WTC11 (cell line): ENCODE results near the gene ZNF605. TPM values are rescaled to one million over a fixed set of nuclear protein-coding genes. Genes with fewer than 3 reads are reported as not detected.
A peak's percentile ranks its signal among the peaks of the same experiment; 100 is the strongest.

Source experiments
- ATAC-seq: fragments of 200-7000 bp; cut with Tn5 transposase; 2 replicates; pipeline ENCODE4 v1.10.0; 2021; ENCODE audit warnings: mild to moderate bottlenecking, moderate library complexity
- CTCF ChIA-PET: fragments of 300-600 bp; sonication (Branson Sonifier 250); formaldehyde crosslinking; loops from one replicate; lab custom pipeline; 2021; ENCODE audit warnings: antibody characterized with exemption; lab: Charles Lee
- POLR2A ChIA-PET: fragments of 350-600 bp; sonication (Branson Sonifier 250); formaldehyde crosslinking; loops from one replicate; lab custom pipeline; 2021; ENCODE audit warnings: antibody characterized with exemption; lab: Charles Lee
- DNase-seq: peaks from one replicate; pipeline ENCODE4 v3.0.0; 2021; ENCODE audit warnings: low spot score
- H3K27ac Mint-ChIP-seq: 2 replicates; pipeline ENCODE4 v1.8.0; 2021; ENCODE audit warnings: mixed read lengths
- H3K27me3 Mint-ChIP-seq: 2 replicates; pipeline ENCODE4 v1.8.0; 2021; ENCODE audit warnings: low read depth, mild to moderate bottlenecking, moderate library complexity, mixed read lengths
- H3K36me3 Mint-ChIP-seq: 2 replicates; pipeline ENCODE4 v1.8.0; 2021; ENCODE audit warnings: mixed read lengths
- H3K4me1 Mint-ChIP-seq: 2 replicates; pipeline ENCODE4 v1.8.0; 2022; ENCODE audit warnings: mixed read lengths
- H3K4me3 Mint-ChIP-seq: 2 replicates; pipeline ENCODE4 v1.8.0; 2021; ENCODE audit warnings: mild to moderate bottlenecking, moderate library complexity, mixed read lengths
- H3K9me3 Mint-ChIP-seq: 2 replicates; pipeline ENCODE4 v1.8.0; 2021; ENCODE audit warnings: mixed read lengths
- AFF4 ChIP-seq: sonication (generic); formaldehyde crosslinking; IDR thresholded peaks from 2 replicates; pipeline ENCODE4 v1.8.1; 2023; ENCODE audit warnings: mild to moderate bottlenecking, missing genetic modification reagents, borderline replicate concordance
- CREM ChIP-seq: sonication (generic); formaldehyde crosslinking; IDR thresholded peaks from 2 replicates; pipeline ENCODE4 v1.8.1; 2022; ENCODE audit warnings: mild to moderate bottlenecking, missing genetic modification reagents, moderate library complexity
- ERG ChIP-seq: fragments of 250-450 bp; sonication (Bioruptor Pico); IDR thresholded peaks from 2 replicates; pipeline ENCODE4 v1.8.0; 2021; ENCODE audit warnings: mild to moderate bottlenecking
- ESRRA ChIP-seq: sonication (generic); formaldehyde crosslinking; IDR thresholded peaks from 2 replicates; pipeline ENCODE4 v1.8.1; 2022; ENCODE audit warnings: mild to moderate bottlenecking, missing genetic modification reagents, borderline replicate concordance
- FOXK1 ChIP-seq: sonication (generic); formaldehyde crosslinking; IDR thresholded peaks from 2 replicates; pipeline ENCODE4 v1.8.0; 2022; ENCODE audit warnings: mild to moderate bottlenecking, moderate library complexity, missing genetic modification reagents
- HMGA2 ChIP-seq: fragments of 250-450 bp; sonication (Bioruptor Pico); IDR thresholded peaks from 2 replicates; pipeline ENCODE4 v1.4.0; 2021; ENCODE audit warnings: mild to moderate bottlenecking, moderate library complexity
- MXD4 ChIP-seq: fragments of 250-450 bp; sonication (Bioruptor Pico); IDR thresholded peaks from 2 replicates; pipeline ENCODE4 v1.8.0; 2021; ENCODE audit warnings: mild to moderate bottlenecking, moderate library complexity, borderline replicate concordance
- MYBL2 ChIP-seq: sonication (generic); formaldehyde crosslinking; IDR thresholded peaks from 2 replicates; pipeline ENCODE4 v1.8.1; 2023; ENCODE audit warnings: mild to moderate bottlenecking, moderate library complexity, missing genetic modification reagents
- NR3C1 ChIP-seq: sonication (generic); formaldehyde crosslinking; conservative IDR thresholded peaks from 2 replicates; pipeline ENCODE4 v1.8.1; 2023; ENCODE audit warnings: low read depth, mild to moderate bottlenecking, missing genetic modification reagents
- PRDM15 ChIP-seq: sonication (generic); formaldehyde crosslinking; IDR thresholded peaks from 2 replicates; pipeline ENCODE4 v1.8.0; 2022; ENCODE audit warnings: missing genetic modification reagents
- RELA ChIP-seq: sonication (generic); formaldehyde crosslinking; IDR thresholded peaks from 2 replicates; pipeline ENCODE4 v1.8.1; 2022; ENCODE audit warnings: missing genetic modification reagents, mild to moderate bottlenecking, borderline replicate concordance
- TEAD1 ChIP-seq: sonication (generic); formaldehyde crosslinking; IDR thresholded peaks from 2 replicates; pipeline ENCODE4 v1.8.0; 2022; ENCODE audit warnings: mild to moderate bottlenecking, missing genetic modification reagents
- TP53 ChIP-seq: sonication (generic); formaldehyde crosslinking; IDR thresholded peaks from 2 replicates; pipeline ENCODE4 v1.8.1; 2023; ENCODE audit warnings: mild to moderate bottlenecking, missing genetic modification reagents
- ZBTB21 ChIP-seq: sonication (generic); formaldehyde crosslinking; IDR thresholded peaks from 2 replicates; pipeline ENCODE4 v1.8.1; 2023; ENCODE audit warnings: mild to moderate bottlenecking, missing genetic modification reagents, borderline replicate concordance
- ZNF121 ChIP-seq: sonication (generic); formaldehyde crosslinking; IDR thresholded peaks from 2 replicates; pipeline ENCODE4 v1.8.0; 2023; ENCODE audit warnings: missing genetic modification reagents
- total RNA-seq: library from RNA; stranded (reverse); gene quantifications from 3 replicates; pipeline ENCODE4 v1.2.3, GENCODE V29; 2021

Gene ZNF605
- total RNA-seq, 1 experiment from 2014 or later, result 21.1 TPM

- TF ChIP-seq MYBL2 (no peak), ZBTB21 (no peak), ZNF121 (no peak), HMGA2 (CRISPR knock-in tag) (no peak), CREM (no peak), FOXK1 (no peak), ESRRA (CRISPR knock-in tag) (no peak)
- H3K27ac Mint-ChIP-seq, result no peak overlapping the region
- H3K9me3 Mint-ChIP-seq, result peaks cover 36% of the 10 kb centered on the region
- POLR2A ChIA-PET, result interaction anchor here (0.6 kb wide), 1 partner anchor 304 kb away, joined by 3 read pairs; no protein-coding TSS in a partner anchor
- no peaks in the 10 kb centered on the region for H3K27me3 Mint-ChIP-seq
- H3K4me1 Mint-ChIP-seq, result no peaks in the 10 kb centered on the region
- CTCF ChIA-PET, result no interaction called here
- DNase-seq (no peak), ATAC-seq (no peak)
- H3K36me3 Mint-ChIP-seq, result peaks cover 53% of the 10 kb centered on the region
- H3K4me3 Mint-ChIP-seq, result no peak overlapping the region
Measured at GRCh38 chr12:132948146-132949066, 7.7 kb downstream of the ZNF605 start.

GRCh38 chr12:132946246-132946820 lies 9.8 kb downstream of the ZNF605 start:
- no peak overlapping the region for H3K27ac Mint-ChIP-seq
- TF ChIP-seq NR3C1 (CRISPR knock-in tag), result no peak
- TF ChIP-seq ERG, result no peak
- no peak for TF ChIP-seq PRDM15
- no peak for TF ChIP-seq AFF4 (CRISPR knock-in tag)
- TF ChIP-seq RELA (CRISPR knock-in tag), result no peak
- no peak for TF ChIP-seq TEAD1 (CRISPR knock-in tag)
- no peak for TF ChIP-seq MXD4 (CRISPR knock-in tag)
- no peak for TF ChIP-seq TP53 (CRISPR knock-in tag)
- ChIA-PET CTCF (no interaction called here), POLR2A (no interaction called here)
- no peak for DNase-seq
- no peak overlapping the region for H3K4me3 Mint-ChIP-seq
- no peaks in the 10 kb centered on the region for H3K27me3 Mint-ChIP-seq
- ATAC-seq, result peak; percentile 36; the same call in 1 of the 2 replicates
- H3K9me3 Mint-ChIP-seq, result peaks cover 36% of the 10 kb centered on the region
- H3K4me1 Mint-ChIP-seq, result no peaks in the 10 kb centered on the region
- peaks cover 62% of the 10 kb centered on the region for H3K36me3 Mint-ChIP-seq
